Activated B cell treated with CpG ODN at 0.5 μM for 24 hours (primary cell): Measurements from ENCODE around the gene CAPN15. TPM values are rescaled to one million over a fixed set of nuclear protein-coding genes. Genes with fewer than 3 reads are reported as not detected.

Source experiments
- ATAC-seq: fragments of 200-7000 bp; cut with Tn5 transposase; one replicate; pipeline ENCODE4 v1.10.0; 2021; ENCODE audit warnings: low read depth, mild to moderate bottlenecking, moderate library complexity
- CTCF ChIA-PET: fragments of 350-600 bp; sonication (Branson Sonifier 250); formaldehyde crosslinking; loops from one replicate; lab custom pipeline; 2021; ENCODE audit warnings: antibody characterized with exemption; lab: Charles Lee
- POLR2A ChIA-PET: fragments of 350-600 bp; sonication (Branson Sonifier 250); formaldehyde crosslinking; loops from one replicate; lab custom pipeline; 2021; ENCODE audit warnings: antibody characterized with exemption; lab: Charles Lee
- DNase-seq: peaks from one replicate; pipeline ENCODE4 v3.0.0; 2022
- H3K27ac Mint-ChIP-seq: one replicate; pipeline ENCODE4 v1.8.0; 2020; ENCODE audit warnings: mixed read lengths
- H3K27me3 Mint-ChIP-seq: one replicate; pipeline ENCODE4 v1.8.0; 2021; ENCODE audit warnings: mixed read lengths
- H3K36me3 Mint-ChIP-seq: one replicate; pipeline ENCODE4 v1.8.0; 2021; ENCODE audit warnings: low read depth, mixed read lengths
- H3K4me1 Mint-ChIP-seq: one replicate; pipeline ENCODE4 v1.8.0; 2021; ENCODE audit warnings: mixed read lengths
- H3K4me3 Mint-ChIP-seq: one replicate; pipeline ENCODE4 v1.8.0; 2020; ENCODE audit warnings: mild to moderate bottlenecking, mixed read lengths
- H3K9me3 Mint-ChIP-seq: one replicate; pipeline ENCODE4 v1.8.0; 2020; ENCODE audit warnings: mixed read lengths
- intact Hi-C: fragments of 100-400 bp; cut with micrococcal nuclease; formaldehyde crosslinking; loops from one replicate; pipeline ENCODE4 v1.15.1; 2024
- total RNA-seq: library from RNA; stranded (reverse); gene quantifications from 2 replicates; pipeline ENCODE4 v1.2.3, GENCODE V29; 2022
- TF ChIP-seq, protein P1 (sequence below): fragments of 200-600 bp; IDR thresholded peaks from one replicate; pipeline ENCODE4 v1.8.0; 2022; ENCODE audit warnings: antibody characterized with exemption, mild to moderate bottlenecking

Gene CAPN15
- total RNA-seq, 1 donor from 2014 or later, result 95.1 TPM

DNA sequence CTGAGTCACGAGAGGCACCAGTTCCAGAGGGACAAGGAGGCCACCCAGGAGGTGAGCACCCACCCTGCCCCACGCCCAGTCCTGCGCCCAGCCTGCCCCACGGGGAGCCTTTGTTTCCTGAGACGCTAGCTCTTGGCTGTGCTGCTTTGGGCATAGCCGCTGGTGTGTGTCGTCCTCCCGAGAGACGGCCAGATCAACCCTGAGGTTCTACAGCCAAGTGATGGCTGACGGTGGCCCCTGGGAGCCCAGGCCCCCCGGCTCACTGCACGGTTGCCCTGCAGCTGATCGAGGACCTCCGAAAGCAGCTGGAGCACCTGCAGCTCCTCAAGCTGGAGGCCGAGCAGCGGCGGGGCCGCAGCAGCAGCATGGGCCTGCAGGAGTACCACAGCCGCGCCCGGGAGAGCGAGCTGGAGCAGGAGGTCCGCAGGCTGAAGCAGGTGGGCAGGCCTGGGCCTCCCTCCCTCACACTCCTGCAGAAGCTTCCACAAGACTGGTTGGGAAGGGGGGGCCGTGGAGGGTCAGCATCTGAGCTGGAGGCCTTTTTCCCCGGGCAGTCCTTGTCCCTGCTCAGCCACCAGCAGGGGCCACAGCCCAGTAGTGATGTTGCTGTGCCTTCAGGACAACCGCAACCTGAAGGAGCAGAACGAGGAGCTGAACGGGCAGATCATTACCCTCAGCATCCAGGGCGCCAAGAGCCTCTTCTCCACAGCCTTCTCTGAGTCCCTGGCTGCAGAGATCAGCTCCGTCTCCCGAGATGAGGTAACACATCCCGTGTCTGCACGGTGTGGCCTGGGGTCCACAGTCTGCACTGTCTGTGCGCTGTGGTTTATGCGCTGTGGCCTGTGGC, 7.4 kb upstream of the CAPN15 start:
- CTCF ChIA-PET, result no interaction called here
- no peak overlapping the region for H3K4me3 Mint-ChIP-seq
- ATAC-seq, result no peak

DNA sequence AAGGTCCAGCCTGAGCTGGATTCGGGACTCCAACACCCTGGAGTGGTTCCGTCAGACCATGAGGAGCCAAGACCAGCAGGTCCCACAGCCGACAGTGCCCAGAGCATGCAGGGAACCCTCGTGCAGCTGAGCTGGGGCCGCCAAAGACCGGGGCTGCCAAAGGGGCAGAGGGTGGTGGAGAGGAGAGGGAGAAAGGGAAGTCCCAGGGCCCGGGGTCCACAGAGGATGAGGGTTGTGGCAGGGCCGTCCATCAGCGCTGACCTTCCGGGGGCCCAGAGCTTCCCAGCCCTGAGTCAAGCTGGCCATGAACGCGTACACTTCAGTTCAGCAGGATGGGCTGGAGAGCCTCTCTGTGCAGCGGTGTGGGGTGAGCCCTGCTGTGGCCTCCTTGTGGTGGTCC, 6.7 kb upstream of the CAPN15 start:
- Mint-ChIP-seq H3K9me3 (no peaks in the 10 kb centered on the region), H3K27ac (no peak overlapping the region), H3K27me3 (no peaks in the 10 kb centered on the region), H3K4me1 (peaks cover 15% of the 10 kb centered on the region), H3K36me3 (peaks cover 11% of the 10 kb centered on the region), H3K4me3 (no peak overlapping the region)
- ATAC-seq, result no peak
- intact Hi-C loops, result no loop called here
- ChIA-PET CTCF (no interaction called here), POLR2A (no interaction called here)
- TF ChIP-seq, protein P1, sequence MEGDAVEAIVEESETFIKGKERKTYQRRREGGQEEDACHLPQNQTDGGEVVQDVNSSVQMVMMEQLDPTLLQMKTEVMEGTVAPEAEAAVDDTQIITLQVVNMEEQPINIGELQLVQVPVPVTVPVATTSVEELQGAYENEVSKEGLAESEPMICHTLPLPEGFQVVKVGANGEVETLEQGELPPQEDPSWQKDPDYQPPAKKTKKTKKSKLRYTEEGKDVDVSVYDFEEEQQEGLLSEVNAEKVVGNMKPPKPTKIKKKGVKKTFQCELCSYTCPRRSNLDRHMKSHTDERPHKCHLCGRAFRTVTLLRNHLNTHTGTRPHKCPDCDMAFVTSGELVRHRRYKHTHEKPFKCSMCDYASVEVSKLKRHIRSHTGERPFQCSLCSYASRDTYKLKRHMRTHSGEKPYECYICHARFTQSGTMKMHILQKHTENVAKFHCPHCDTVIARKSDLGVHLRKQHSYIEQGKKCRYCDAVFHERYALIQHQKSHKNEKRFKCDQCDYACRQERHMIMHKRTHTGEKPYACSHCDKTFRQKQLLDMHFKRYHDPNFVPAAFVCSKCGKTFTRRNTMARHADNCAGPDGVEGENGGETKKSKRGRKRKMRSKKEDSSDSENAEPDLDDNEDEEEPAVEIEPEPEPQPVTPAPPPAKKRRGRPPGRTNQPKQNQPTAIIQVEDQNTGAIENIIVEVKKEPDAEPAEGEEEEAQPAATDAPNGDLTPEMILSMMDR, result no peak
- no peak for DNase-seq

More for the DNA sequence above, 7.4 kb upstream of the CAPN15 start:
- Mint-ChIP-seq H3K27ac (no peak overlapping the region), H3K27me3 (no peaks in the 10 kb centered on the region), H3K36me3 (peaks cover 15% of the 10 kb centered on the region), H3K4me1 (peaks cover 7% of the 10 kb centered on the region), H3K9me3 (no peaks in the 10 kb centered on the region)
- DNase-seq, result no peak
- intact Hi-C loops, result no loop called here
- TF ChIP-seq, protein P1, result no peak
- POLR2A ChIA-PET, result interaction anchor here (2.0 kb wide), 1 partner anchor 7 kb away, joined by 5 read pairs; the partner anchor contains the start of gene CAPN15

DNA sequence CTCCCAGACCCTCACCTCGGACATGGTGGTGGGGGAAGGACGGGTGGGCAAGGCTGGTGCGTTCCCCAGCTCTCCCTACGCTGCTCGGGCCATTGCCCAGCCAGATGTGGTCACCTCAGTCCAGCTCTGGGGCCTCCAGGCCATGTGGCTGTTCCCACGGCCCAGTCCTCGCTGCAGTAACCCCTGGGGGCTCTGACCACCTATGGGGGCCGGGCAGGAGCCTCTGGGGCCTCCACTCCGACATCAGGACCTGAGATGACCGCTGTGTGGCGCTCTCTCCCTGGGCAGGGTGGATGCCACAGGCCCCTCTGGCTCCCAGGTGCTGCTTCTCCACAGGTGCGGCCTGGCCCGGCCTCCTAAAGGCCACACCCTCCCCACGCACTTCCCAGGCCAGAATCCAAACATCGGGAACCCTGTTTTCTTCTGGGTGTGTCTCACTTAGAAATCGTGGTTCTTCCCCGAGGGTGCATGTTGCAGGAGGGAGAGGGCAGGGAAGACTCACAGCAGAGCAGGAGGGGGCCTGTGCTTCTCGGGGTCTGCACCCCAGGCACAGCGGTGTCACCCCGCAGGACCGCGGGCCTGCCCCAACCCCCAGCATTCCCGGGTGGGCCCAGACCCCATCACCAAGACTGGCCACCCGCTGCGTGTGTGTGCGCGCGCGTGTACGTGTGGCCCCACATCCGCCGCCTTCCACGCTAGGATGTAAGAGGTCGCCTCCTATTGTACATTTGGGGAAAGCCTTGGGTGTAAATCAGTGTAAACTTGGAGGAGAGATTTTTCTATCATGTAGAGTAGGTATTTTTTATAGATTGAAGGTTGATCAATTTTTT, 5.9 kb upstream of the CAPN15 start:
- TF ChIP-seq, protein P1, result no peak
- Mint-ChIP-seq H3K9me3 (no peaks in the 10 kb centered on the region), H3K27ac (no peak overlapping the region), H3K27me3 (no peaks in the 10 kb centered on the region), H3K4me3 (no peak overlapping the region), H3K4me1 (peaks cover 22% of the 10 kb centered on the region), H3K36me3 (peaks cover 11% of the 10 kb centered on the region)
- CTCF ChIA-PET, result no interaction called here
- no peak for DNase-seq
- ATAC-seq, result no peak
- intact Hi-C loops, result no loop called here
- POLR2A ChIA-PET, result no interaction called here

DNA sequence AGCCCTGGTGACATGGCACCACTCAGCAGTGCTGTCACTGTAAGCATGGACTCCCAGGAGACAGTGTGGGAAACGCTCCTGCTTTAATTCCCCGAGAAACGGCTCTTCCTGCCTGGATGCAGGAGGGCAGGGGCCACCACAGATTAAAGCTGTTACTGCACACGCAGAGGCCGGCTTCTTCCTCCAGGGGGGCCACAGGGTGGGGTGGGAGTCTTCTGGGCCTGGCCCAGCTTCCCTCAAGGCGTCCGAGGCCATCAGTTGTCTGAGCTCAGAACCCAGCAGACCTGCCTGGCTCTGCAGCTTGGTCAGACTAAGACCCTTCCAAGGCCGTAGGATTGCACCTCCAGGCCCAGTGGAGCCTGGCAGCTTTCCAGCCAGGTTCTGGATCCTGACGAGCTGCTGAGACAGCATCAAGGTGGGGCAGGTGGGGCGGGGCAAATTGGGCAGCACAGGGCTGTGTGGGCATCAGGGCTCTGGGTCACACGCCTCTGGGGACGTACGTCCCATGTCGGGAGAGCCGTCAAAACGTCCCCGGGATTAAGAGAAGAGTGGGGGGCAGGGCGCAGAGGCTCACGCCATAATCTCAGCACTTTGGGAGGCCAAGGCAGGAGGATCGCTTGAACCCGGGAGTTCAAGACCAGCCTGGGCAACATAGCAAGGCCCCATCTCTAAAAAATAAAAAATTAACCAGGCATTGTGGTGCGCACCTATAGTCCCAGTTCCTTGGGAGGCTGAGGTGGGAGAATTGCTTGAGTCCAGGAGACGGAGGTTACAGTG, 5.0 kb upstream of the CAPN15 start:
- TF ChIP-seq, protein P1, result no peak
- ChIA-PET POLR2A (interaction anchor here (0.7 kb wide), 1 partner anchor 11 kb away, joined by 3 read pairs; no protein-coding TSS in a partner anchor), CTCF (no interaction called here)
- Mint-ChIP-seq H3K36me3 (peaks cover 11% of the 10 kb centered on the region), H3K4me1 (peaks cover 24% of the 10 kb centered on the region), H3K4me3 (no peak overlapping the region), H3K9me3 (no peaks in the 10 kb centered on the region), H3K27me3 (no peaks in the 10 kb centered on the region), H3K27ac (no peak overlapping the region)
- no peak for ATAC-seq
- DNase-seq, result no peak
- intact Hi-C loops, result no loop called here
